Ramos (cell line): ENCODE data around the gene BTF3L4.
"Not testable (repeated sequence)": the region's sequence is repeated elsewhere in the genome, so short reads cannot be mapped to it uniquely, and the experiment has no call there.

Experiments used
- in situ Hi-C: fragments of 300-500 bp; cut with MboI; formaldehyde crosslinking; loops from one replicate; pipeline ENCODE4 v1.14.3; 2022; ENCODE audit warnings: low sequenced_read_pairs; ENCODE audit not compliant: unreplicated experiment

The BTF3L4 gene

DNA sequence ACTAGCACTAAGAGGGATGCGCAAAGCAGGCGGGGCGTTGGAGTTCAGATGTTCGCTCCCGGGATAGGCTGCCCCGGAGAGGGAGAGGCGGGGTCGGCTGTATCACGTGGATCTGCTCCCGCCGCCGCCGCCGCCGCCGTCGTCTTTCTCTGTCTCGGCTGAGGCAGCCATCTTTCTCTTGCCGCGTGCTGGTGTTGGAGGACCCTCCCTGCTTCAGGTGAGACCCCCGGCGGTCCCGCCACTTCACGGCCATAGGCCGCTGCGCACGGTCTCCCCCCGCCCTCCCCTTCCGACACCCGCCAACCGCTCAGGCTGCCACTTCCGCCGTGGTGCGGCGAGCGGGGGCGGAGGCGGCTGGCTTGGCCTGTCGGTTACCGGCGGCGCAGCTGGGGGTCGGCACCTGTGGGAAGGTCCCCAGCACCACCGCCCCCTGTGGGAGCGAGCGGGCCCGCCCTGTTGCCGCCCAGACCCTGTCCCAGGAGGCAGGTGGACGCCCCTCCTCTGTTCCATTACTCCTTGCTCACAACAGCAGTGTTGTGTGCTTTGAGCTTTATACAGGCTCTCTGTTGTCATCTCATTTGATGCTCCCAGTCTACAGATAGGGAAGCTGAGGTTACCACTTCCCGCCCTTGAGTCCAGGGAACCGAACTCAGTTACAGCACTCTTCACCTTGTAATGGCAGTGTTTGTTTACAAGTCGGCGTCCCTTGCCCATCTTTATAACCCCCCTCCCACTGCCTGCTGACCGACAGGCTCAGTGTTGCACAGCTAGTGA, at the start of gene BTF3L4:
Gene BTF3L4 (plus strand): TSS at position 133 of the 774 bp plus-strand sequence. CDS start 3,553 bp downstream, outside the sequence.
- in situ Hi-C loops, result no loop called here

DNA sequence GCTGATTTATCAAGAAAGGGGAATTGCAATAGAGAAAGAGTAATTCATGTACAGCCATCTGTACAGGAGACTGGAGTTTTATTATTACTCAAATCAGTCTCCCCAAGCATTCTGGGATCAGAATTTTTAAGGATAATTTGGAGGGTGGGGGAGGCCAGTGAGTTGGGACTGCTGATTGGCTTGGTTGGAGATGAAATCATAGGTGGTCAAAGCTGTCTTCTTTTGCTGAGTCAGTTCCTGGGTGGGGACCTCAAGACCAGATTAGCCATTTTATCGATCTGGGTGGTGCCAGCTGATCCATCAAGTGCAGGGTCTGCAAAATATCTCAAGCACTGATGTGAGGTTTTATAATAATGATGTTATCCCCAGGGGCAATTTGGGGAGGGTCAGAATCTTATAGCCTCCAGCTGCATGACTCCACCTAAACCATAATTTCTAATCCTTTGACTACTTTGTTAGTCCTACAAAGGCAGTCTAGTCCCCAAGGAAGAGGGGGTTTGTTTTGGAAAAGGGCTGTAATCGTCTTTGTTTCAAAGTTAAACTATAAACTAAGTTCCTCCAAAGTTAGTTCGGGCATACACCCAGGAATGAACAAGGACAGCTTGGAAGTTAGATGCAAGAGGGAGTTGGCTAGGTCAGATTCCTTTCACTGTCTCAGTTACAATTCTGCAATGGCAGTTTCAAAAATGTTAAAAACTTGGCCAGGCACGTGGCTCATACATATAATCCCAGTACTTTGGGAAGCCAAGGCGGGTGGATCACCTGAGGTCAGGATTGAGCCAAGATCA, 48.7 kb upstream of the BTF3L4 start:
- in situ Hi-C loops, result no loop called here

DNA sequence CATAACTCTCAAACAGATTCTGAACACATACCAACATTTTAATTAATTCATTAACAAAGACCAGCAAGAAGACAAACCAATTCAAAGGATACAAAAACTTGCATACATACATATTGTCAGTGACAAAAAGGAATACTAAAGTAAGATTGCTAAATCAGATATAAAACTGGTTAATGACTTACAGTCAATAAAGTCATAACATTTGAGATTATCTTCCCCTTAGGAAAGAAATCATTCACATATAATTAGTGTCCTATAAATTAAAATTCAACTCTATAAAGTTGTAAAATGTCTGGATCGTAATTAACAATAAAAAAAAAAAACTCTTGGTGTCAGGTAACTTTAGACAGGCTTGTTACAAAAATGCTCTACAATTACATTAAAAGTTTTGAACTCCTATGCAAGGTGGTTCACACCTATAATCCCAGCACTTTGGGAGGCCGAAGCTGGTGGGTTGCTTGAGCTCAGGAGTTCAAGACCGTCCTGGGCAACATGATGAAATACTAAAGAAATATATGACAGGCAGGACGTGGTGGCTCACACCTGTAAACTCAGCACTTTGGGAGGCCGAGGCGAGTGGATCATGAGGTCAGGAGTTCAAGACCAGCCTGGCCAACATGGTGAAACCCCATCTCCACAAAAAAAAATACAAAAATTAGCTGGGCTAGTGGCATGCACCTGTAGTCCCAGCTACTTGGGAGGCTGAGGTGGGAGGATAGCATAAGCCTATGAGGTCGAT, 47.9 kb upstream of the BTF3L4 start:
- in situ Hi-C loops, result no loop called here

DNA sequence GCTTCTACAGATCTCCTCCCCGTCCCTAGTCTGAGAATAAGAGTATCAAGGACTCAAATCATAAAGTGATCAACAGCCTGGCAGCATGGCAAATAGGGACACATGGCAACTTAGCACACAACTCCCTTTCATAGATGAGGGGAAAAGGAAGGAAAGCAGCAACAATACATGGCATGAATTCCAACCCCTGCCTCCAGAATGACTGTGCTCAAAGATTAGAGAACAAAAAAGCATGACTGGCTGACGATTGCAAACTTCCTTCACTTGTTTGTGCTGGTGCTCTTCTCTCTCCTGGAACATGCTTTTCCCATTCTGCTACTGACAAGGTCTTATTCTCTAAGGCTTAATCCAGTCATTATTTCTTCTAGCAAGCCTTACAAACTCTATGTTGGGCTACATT, 34.0 kb upstream of the BTF3L4 start:
- in situ Hi-C loops, result no loop called here

DNA sequence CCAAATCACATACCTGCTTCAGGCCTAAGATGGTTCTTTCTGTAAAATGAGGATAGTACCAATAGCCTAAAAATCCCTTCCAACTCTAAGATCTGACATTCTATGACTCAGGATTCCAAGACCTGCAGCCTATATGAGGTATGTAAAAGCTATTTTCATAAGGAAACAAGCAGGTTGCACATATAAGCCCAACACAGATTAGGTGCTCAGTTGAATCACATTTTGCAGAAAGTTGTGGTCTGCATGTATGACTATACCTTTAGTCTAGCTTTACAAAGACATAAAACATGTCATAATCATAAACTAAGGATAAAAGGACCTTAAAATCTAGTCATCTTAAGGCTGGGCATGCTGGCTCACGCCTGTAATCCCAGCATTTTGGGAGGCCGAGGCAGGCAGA, 29.8 kb upstream of the BTF3L4 start:
- in situ Hi-C loops, result no loop called here

DNA sequence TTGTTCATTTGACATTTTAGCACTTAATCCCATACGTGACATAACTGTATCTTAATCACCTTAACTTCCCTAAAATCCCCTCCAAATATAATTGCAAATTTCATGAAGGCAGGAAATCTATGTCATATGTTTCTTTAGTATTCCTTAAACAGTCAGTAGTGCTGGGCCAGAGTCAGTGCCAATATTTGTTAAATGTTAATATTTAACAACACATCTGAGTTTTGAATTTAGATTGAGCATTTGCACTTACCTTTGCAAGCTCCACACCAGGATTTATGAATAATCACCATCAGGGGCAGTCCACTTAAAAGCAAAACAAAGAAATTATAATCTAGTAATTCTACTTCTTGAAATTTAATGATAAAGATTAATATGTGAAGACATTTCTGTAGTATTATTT, 27.8 kb upstream of the BTF3L4 start:
- in situ Hi-C loops, result no loop called here

DNA sequence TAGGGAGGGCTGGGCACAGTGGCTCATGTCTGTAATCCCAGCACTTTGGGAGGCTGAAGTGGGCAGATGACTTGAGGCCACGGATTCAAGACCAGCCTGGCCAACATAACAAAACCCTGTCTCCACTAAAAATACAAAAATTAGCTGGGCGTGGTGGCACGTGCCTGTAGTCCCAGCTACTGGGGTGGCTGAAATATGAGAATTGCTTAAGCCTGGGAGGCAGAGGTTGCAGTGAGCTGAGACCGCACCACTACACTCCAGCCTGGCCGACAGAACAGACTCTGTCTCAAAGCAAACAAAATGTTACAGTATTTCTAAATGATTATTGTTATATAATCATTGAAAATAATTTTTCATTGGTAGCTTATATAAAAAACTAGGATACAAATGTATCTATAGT, 27.3 kb upstream of the BTF3L4 start:
- in situ Hi-C loops, result not testable (repeated sequence)

DNA sequence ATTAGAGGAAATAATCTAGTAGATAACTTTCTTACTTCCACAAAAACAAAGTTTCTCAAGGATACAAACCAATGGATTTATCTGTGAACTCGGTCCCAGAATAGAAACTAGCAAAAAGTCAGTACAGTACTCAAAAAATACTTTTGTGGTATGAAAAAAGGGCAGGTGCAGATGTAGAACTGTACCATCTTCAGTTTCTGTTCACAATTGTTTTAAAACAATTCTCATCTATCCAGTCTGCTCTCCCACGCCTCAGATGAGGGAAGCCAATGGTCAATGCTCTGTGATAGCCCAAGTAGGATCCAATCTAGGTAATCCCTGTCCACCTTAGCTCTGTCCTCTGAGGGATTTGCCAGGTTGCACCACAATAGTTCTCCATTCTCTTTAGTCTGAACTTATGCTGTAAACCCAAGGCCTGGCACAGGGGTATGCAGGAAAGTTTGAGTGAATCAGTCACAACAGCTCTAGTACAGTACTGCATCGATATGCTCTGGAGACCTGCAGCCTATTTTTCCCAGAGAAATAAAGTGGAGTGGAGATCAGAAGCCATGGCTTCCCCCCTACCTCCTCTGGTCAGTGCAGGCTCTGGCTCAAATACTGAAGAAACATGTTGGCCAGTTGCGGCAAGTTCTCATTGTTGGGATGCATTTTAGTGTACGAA, 23.8 kb upstream of the BTF3L4 start:
- in situ Hi-C loops, result no loop called here

DNA sequence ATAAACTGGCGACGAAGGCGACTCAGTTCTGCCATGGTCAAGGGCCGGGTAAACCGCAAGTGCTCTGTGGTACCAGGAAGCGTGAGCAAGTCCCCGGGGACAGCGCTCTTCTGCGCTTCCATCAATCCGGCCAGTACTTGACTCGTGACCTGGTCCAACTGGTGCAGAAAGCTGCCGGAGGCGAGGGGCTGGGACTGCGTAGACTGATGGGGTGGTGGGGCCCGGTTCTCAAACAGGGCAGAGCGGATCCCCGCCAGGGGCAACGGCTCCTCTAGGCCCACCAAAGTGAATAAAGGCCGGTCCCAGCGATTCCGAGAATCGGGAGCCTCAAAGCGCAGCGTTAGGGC, 23.3 kb upstream of the BTF3L4 start:
- in situ Hi-C loops, result no loop called here

DNA sequence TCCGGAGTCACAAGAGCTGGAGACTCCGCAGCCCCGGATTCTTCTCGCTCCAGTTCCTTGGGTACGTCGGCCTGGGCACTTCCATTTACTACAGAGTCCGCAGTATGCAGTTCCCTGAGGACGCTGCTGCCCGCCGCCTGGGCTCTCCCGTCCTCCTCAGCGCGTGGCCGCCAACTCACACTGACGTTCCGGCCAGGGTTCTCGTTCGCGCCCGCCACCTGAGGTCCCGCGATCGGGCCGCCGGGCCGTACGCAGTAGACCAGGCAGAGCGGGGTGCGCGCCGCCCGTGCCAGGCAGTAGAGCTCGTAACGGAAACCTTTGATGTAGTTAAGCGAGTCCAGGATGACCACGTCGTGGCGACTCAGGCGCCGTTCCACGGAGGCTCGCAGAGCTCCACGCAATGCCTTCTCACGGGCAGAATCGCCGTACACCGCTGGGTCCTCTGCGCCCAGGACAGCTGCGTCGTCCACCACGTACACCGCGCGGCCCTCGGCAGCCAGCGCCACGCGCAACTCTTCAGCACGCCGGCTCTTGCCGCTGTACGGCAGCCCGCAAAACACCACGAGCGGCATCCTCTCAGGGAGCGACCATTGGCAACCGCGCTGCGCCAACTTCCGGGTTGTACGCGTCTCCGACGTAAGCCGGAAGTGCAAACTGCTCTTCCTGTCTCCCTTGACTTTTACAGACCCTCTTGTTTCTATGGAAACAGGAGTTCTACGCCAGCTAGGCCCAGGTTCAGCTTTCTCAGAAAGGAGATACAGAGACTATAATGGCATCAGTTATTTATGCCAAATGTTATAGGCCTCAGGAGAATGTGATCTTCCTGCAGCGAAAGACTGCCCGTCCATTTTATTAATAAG, 22.7 kb upstream of the BTF3L4 start, which contains the start of gene KTI12:
Gene KTI12 (minus strand): TSS at position 621 of the 860 bp plus-strand sequence. CDS start 49 bp downstream, at position 572.
- in situ Hi-C loops, result no loop called here

DNA sequence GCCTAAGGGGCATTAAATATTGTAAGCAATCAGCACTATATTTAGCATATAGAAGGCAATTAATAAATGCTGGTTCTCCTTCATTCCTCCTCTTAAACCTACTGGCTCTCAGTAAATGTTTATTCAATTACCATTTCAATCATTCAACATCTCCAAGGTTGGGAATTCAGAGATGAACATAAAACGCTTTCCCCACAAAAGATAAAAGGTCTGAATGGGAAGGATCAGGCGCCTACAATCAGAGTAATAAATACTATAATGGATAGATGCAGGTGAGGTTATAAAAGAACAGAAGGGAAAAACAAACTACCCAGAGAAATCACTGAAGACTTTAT, 22.1 kb upstream of the BTF3L4 start:
- in situ Hi-C loops, result no loop called here

DNA sequence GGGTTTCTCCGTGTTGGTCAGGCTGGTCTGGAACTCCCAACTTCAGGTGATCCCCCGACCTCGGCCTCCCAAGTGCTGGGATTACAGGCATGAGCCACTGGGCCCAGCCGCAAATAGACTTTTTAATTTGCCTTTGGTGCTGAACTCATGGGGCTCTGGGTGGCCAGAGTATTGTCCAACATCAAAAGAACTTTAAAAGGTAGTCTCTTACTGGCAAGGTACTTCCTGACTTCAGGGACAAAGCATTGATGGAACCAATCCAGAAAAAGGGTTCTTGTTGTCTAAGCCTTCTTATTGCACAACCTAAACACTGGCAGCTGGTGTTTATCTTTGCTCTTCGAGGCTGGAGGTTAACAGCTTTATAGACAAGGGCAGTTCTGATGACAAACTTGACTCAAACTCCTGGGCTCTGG, 18.7 kb upstream of the BTF3L4 start:
- in situ Hi-C loops, result no loop called here

DNA sequence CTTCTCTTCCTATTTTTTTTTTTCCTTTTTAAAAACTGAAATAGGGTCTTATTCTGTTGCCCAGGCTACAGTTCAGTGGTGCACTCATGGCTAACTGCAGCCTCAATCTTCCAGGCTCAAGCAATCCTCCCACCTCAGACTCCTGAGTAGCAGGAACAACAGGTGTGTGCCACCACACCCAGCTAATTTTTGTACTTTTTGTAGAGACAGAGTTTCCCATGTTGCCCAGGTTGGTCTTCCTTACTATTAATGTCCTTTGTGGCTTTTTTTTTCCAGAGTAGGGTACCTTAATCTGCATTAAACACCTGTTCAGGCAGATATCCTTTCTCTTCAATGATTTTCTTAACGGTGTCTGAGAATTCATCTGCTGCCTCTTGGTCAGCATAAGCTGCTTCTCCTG, 18.2 kb upstream of the BTF3L4 start:
- in situ Hi-C loops, result no loop called here

DNA sequence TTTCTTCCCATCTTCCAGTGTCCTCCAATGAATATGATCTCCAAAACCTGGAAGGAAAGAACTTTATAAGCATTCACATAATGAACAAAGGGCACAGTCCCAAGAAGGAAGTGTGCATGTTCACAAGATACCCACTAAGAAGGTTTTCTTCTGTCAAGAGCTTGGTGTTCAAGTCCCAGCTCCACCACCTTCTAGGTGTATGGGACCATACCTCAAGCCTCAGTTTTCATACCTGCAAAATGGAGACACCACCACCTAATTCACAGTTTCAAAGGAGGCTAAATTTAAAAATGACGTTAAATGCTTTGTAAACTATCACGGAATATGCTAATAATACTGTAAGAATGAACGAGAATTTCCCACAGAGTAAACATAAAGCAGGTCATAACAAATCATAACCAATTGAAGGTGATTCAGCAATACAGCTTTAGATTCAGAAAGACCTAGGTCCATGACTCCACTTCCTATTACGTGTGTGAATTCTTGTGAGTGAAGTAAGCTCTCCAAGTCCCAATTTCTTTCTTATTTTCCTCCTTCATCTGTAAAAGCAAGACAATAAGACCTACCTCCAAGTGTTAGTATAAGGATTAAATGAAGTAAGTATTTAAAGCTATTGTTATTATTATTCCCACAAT, 14.4 kb upstream of the BTF3L4 start:
- in situ Hi-C loops, result no loop called here

DNA sequence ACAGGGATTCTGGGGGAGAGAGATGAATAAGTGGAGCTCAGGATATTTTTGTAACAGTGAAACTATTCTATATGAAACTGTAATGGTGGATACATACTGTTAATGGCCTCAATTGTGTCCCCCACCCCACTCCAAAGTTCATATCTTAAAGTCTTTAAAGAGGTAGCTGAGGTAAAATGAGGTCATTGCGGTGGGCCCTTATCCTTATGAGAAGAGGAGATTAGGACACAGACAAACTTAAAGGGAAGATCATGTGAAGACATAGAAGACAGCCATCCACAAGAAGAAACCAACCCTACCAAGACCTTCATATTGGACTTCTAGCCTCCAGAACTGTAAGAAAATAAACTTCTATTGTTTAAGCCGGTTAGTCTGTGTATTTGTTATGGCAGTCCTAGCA, 10.9 kb upstream of the BTF3L4 start:
- in situ Hi-C loops, result no loop called here

DNA sequence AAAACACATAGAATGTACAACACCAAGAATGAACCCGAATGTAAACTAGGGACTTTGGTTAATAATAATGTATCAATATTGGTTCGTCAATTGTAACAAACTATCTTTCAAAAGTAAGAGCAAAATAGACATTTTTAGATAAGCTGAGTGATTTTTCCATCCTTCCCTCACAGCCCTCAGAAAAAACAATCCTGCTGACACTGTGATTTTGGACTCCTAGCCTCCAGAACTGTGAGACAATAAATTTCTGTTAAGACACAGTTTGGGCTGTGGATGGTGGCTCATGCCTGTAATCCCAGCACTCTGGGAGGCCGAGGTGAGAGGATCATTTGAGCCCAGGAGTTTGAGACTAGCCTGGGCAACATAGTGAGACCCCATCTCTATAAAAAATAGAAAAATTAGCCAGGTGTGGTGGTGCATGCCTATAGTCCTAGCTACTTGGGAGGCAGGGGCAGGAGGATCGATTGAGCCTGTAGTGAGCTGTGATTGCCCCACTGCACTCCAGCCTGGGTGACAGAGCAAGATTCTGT, 10.4 kb upstream of the BTF3L4 start:
- in situ Hi-C loops, result not testable (repeated sequence)

DNA sequence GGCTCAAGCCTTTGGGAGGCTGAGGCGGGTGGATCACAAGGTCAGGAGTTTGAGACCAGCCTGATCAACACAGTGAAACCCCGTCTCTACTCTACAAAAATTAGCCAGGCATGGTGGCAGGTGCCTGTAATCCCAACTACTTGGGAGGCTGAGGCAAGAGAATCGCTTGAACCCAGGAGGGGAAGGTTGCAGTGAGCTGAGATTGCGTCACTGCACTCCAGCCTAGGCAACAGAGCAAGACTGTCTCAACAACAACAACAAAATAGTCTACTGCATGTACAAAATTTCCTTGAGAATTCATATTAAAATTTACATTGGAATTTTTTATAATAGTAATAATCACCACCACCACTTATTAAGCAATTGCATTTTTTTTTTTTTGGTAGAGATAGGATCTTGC, 6.8 kb upstream of the BTF3L4 start:
- in situ Hi-C loops, result not testable (repeated sequence)

DNA sequence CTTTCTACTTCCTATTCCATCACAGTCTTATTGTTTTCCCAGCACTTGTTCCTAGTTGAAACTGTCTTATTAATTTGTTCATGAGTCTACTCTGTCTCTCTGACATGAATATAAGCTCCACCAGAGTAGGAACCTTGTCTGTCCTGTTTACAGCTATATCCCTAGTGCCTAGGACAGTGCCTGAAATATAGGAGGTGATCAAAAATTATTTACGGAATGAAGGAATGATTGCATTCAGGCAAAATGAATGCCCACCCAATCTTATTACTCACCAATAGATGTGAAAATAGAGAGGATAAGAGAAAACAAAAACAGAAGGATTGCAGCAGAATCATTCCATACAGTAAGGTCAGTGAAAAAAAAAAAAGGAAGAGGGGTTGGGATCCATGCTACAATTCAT, 2.2 kb upstream of the BTF3L4 start:
- in situ Hi-C loops, result no loop called here

DNA sequence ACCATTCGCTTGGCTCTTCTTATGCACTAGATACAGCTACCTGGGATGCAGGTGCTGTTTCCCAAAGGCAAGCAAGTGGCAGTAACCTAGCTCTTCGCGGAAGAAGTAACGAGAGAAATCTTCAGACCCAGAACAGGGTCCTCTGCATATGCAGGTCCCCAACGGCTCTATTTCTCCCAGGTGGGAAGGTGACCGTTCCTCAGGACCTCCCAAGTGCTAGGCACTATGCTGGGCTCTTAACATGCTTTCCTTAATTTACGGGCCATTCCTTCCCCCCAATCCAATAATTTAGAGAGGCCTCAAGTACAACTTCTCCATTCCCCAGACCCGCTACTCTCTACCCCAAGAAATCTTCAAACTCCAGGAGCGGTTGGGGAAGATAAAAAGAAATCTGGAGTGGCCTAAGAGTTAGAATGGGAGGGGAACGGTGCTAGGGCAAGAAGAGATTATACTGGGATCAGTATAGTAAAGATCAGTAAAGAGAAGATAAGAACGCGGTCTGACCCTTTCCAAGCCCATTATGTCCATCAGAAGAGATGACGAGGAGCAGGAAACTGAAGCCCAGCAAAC, 1.5 kb upstream of the BTF3L4 start:
- in situ Hi-C loops, result no loop called here
